AG04449 (cell line): ENCODE results near the gene BABAM2.

Experiments
- CTCF ChIA-PET: fragments of 350-600 bp; formaldehyde crosslinking; extraction: SDS; loops from one replicate; lab custom pipeline; 2021; ENCODE audit warnings: antibody characterized with exemption; lab: Yijun Ruan, JAX
- POLR2A ChIA-PET: fragments of 400-600, 350-600 bp; formaldehyde crosslinking; extraction: SDS; loops from one replicate; lab custom pipeline; 2020; ENCODE audit warnings: antibody characterized with exemption, inconsistent platforms; lab: Yijun Ruan, JAX
- DNase-seq: peaks from one replicate; pipeline ENCODE4 v3.0.0-alpha.2; 2010; ENCODE audit warnings: low read depth, low spot score
- H3K4me3 ChIP-seq: 2 replicates; pipeline ENCODE4 v1.5.1; 2011; ENCODE audit warnings: low read depth, mild to moderate bottlenecking, control low read depth, low read length
- CTCF ChIP-seq: IDR thresholded peaks from one replicate; pipeline ENCODE4 v1.5.1; 2011; ENCODE audit warnings: mild to moderate bottlenecking, moderate library complexity, low read length, control low read depth, inconsistent platforms; ENCODE audit not compliant: insufficient read depth; ENCODE audit errors: missing control alignments

BABAM2 gene

GRCh38 chr2:28270456-28271152 is 380.1 kb downstream of the BABAM2 start:
- no peak for DNase-seq
- ChIA-PET CTCF (interaction anchor here (1.2 to 1.5 kb wide), 3 partner anchors 17 to 587 kb away, joined by 3 to 4 read pairs (median 3); no protein-coding TSS in a partner anchor), POLR2A (no interaction called here)
- TF ChIP-seq CTCF, result no peak
- no peak overlapping the region for H3K4me3 ChIP-seq

- CTCF ChIA-PET, result no interaction called here
- no peak for DNase-seq
- TF ChIP-seq CTCF, result no peak
- no peak overlapping the region for H3K4me3 ChIP-seq
- POLR2A ChIA-PET, result no interaction called here
These were observed 380.8 kb downstream of the BABAM2 start for GRCh38 chr2:28271231-28271918.

GRCh38 chr2:28271919-28272250 is 381.4 kb downstream of the BABAM2 start:
- CTCF ChIA-PET, result no interaction called here
- POLR2A ChIA-PET, result no interaction called here

GRCh38 chr2:28273751-28274150 is 383.2 kb downstream of the BABAM2 start:
- TF ChIP-seq CTCF, result no peak
- POLR2A ChIA-PET, result no interaction called here
- no peak overlapping the region for H3K4me3 ChIP-seq
- CTCF ChIA-PET, result interaction anchor here (0.6 to 1.7 kb wide), 4 partner anchors 549 to 591 kb away, joined by 3 to 5 read pairs (median 4); no protein-coding TSS in a partner anchor
- no peak for DNase-seq

More at GRCh38 chr2:28271919-28272250, 381.4 kb downstream of the BABAM2 start:
- no peak for TF ChIP-seq CTCF
- H3K4me3 ChIP-seq, result no peak overlapping the region
- DNase-seq, result no peak

- ChIA-PET CTCF (interaction anchor here (1.2 to 1.6 kb wide), 3 partner anchors 50 to 592 kb away, joined by 3 to 6 read pairs (median 3); no protein-coding TSS in a partner anchor), POLR2A (interaction anchor here (0.7 to 1.6 kb wide), 5 partner anchors 50 to 476 kb away, joined by 3 to 5 read pairs (median 4); partner anchors contain the start of gene FOSL2)
- H3K4me3 ChIP-seq, result no peak overlapping the region
- no peak for TF ChIP-seq CTCF
- peak; percentile 86 for DNase-seq
These were observed 384.6 kb downstream of the BABAM2 start for GRCh38 chr2:28274911-28275685.
